Measurements from ENCODE around the gene CCBE1.

The CCBE1 gene

DNA sequence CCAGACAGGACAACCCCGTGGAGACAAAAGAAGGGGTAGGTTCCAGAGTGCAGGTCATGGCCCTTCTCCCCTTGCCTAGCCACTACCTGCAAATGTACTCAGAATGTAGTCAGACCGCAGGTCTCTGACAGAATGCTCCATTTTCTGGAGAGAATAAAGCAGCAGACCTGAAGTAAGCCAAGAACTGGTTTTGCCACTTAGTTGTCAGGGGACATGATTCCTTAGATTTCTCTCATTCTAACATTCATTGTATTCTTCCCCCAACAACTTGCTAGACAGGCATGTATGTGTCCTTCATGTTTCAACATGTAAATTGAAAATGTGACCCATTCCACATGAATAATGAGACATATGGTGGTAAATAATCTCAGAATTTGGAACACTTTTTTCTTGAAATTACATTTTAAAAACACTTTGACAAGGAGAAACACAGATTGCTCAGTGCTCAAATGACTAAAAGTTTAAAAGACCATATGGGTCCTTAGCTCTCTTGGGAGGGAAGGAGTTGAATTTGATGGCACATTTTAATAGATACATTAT lies 142.4 kb downstream of the CCBE1 start:
- DNase-seq (ENCODE audit: low read depth): no peak
- TF ChIP-seq, protein P1, sequence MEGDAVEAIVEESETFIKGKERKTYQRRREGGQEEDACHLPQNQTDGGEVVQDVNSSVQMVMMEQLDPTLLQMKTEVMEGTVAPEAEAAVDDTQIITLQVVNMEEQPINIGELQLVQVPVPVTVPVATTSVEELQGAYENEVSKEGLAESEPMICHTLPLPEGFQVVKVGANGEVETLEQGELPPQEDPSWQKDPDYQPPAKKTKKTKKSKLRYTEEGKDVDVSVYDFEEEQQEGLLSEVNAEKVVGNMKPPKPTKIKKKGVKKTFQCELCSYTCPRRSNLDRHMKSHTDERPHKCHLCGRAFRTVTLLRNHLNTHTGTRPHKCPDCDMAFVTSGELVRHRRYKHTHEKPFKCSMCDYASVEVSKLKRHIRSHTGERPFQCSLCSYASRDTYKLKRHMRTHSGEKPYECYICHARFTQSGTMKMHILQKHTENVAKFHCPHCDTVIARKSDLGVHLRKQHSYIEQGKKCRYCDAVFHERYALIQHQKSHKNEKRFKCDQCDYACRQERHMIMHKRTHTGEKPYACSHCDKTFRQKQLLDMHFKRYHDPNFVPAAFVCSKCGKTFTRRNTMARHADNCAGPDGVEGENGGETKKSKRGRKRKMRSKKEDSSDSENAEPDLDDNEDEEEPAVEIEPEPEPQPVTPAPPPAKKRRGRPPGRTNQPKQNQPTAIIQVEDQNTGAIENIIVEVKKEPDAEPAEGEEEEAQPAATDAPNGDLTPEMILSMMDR (IDR thresholded peaks at IDR 0.05; ENCODE audit: insufficient read depth, low read depth, low read length, missing control alignments): no peak
- no peak overlapping the region for H3K4me3 ChIP-seq (ENCODE audit: low read depth, low read length)

DNA sequence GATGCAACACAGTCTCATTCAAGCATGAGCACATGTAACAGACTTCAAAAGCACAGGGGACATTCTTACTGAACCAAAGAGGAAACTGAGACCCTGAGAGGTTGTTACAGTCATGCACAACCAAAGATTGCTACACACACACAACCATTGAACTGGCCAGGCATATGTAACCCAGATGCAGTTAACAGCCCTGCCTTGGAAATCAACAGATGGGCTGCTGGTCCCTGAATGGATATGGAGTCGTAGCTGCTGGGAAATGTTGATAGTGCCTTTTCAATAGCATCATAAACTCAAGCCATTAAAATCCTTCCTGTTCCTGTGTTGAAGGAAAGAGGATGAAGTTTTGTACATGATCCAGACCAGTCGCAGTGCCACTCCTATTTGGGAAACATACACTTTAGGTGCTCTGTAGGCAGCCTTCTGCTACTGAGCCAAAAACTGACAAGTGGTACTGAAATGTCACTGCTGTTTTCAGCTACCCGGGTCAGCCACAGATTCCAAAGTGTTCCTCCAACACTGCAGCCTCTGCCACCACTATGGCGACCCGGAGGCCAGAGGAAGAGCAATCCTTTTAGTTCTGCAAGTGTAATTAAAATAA lies 143.9 kb downstream of the CCBE1 start:
- H3K4me3 ChIP-seq (ENCODE audit: low read depth, low read length): no peak overlapping the region
- DNase-seq (ENCODE audit: low read depth): no peak
- TF ChIP-seq, protein P1 (IDR thresholded peaks at IDR 0.05; ENCODE audit: insufficient read depth, low read depth, low read length, missing control alignments): no peak

DNA sequence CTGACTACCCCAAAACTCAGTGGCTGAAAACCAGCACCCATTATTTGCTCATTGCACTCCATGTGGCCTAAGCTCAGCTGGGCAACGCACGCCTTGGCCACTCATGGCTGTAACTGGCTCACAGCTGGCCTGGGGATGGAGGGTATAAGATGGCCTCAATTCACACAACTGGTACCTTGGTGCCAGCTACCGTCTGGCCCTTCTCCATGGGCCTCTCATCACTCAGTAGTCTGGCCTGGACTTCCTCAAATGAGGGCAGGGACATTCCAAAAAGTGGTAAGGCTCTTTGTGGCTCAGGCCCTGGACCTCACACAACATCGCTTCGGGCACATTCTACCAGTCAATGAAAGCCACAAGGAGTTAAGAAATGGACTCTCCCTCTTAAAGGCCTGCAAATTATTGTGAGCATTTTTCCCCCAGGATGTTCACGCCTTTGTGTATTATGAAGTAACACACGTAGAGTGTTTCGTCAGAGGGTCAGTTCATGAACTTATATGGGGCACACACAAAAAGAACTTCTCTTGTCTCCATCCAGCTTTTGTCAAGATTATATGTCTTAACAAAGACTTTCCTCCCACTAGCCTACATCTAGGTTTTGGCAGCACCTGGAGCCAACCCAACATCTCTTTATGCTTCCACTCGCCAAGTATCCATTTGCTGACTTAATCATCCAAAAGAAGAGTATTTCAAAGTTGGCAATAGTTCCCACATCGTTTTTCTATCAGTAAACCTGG lies 145.2 kb downstream of the CCBE1 start:
- no peak overlapping the region for H3K4me3 ChIP-seq (ENCODE audit: low read depth, low read length)
- DNase-seq (ENCODE audit: low read depth): no peak
- TF ChIP-seq, protein P1 (IDR thresholded peaks at IDR 0.05; ENCODE audit: insufficient read depth, low read depth, low read length, missing control alignments): no peak

DNA sequence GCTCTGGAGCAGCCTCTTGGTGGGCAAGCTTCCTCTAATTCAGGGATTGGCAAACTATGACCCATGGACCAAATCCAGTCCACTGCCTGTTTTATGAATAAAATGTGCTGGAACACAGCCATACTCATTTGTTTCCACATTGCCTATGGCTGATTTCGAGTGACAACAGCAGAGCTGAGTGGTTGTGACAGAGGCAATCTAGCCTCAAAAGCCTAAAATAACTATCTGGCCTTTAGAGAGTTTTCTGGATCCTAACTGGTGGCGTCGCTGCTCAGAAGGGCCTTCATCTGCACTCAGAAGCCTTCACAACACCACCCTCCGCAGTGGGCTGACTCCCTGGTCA lies 147.1 kb downstream of the CCBE1 start:
- no peak overlapping the region for H3K4me3 ChIP-seq (ENCODE audit: low read depth, low read length)
- DNase-seq (ENCODE audit: low read depth): no peak
- TF ChIP-seq, protein P1 (IDR thresholded peaks at IDR 0.05; ENCODE audit: insufficient read depth, low read depth, low read length, missing control alignments): no peak

DNA sequence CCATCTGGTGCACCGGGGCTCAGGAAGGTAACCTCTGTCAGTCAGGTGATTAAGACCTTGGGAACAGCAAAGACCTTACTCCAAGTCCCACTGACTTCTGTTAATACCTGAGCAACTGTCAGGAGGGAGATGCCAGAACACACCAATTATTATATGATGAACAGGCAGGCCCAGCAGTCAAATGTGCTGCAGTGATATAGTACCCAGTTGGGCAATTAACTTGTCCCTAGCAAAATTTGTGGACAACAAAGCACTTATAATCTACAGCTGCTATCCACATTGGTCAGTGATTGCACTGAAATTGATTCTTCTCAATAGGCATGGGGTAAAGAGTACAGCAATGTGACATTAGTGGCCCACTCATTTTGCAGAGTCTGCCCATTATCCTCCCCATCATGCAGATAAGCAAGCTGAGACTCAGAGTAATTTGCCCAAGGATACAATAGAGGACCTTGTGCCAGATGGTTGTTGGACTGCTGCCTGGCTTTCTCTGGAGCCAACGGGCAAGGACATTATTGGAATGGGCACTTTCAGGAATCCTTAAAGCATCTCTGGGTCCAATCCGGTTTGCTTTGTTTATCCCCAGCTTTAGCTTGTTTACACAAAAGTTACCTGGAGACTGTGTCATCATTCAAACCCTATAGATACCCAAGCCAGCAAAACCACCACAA lies 147.6 kb downstream of the CCBE1 start:
- TF ChIP-seq, protein P1 (IDR thresholded peaks at IDR 0.05; ENCODE audit: insufficient read depth, low read depth, low read length, missing control alignments): no peak
- no peak for DNase-seq (ENCODE audit: low read depth)
- H3K4me3 ChIP-seq (ENCODE audit: low read depth, low read length): no peak overlapping the region

DNA sequence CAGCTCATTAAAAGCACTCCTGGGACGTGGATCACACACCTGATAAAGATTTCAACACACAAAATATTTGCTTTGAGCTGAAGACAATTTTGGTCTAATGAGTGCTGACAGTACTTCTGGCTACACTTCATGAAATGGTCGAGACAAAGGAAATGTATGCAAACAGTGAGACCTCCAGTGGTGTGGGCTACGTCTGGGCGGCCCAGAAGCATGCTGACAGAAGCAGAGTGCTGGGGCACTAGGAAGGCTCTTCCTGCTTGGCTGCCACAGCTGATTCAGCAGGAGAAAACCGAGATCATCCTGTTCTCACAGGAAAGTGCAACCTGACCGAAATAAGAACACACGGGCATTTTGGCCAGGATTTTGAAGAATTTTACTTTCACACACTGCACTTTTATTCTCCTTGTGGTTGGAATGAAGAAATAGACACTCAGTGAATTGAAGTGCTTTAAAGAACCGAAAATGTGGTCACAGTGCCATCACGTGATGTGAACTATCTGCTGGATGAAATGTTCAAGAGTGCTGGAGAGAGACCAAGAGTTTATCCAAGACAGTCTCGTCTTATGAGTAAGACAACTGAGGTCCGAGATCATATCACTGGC lies 149.5 kb downstream of the CCBE1 start:
- H3K4me3 ChIP-seq (ENCODE audit: low read depth, low read length): no peak overlapping the region
- TF ChIP-seq, protein P1 (IDR thresholded peaks at IDR 0.05; ENCODE audit: insufficient read depth, low read depth, low read length, missing control alignments): no peak
- DNase-seq (ENCODE audit: low read depth): peak; percentile 8

All from GM12865 (cell line).